GM12878 (cell line): Measurements from ENCODE around the gene ATP5F1B.

ENCODE experiments used
- BRCA1 ChIP-seq: IDR thresholded peaks from 2 replicates; pipeline ENCODE4 v1.6.1; 2011; ENCODE audit warnings: low read depth, low read length, improper control_type of control experiment
- EZH2 ChIP-seq: IDR thresholded peaks from 2 replicates; pipeline ENCODE4 v1.6.1; 2012; ENCODE audit warnings: low read depth, mild to moderate bottlenecking, control low read depth, inconsistent platforms, low read length, borderline replicate concordance; ENCODE audit not compliant: control insufficient read depth
- MLLT1 ChIP-seq: fragments of 450-650 bp; IDR thresholded peaks from 2 replicates; pipeline ENCODE4 v1.6.1; 2016; ENCODE audit warnings: mild to moderate bottlenecking
- RAD21 ChIP-seq: IDR thresholded peaks from 2 replicates; pipeline ENCODE4 v1.6.1; 2011; ENCODE audit warnings: mild to moderate bottlenecking, low read depth, low read length, moderate library complexity; ENCODE audit not compliant: insufficient read depth
- TARDBP ChIP-seq: IDR thresholded peaks from 2 replicates; pipeline ENCODE4 v1.6.1; 2016; ENCODE audit warnings: borderline replicate concordance
- TF ChIP-seq, protein P1 (sequence below): fragments of 450-650 bp; IDR thresholded peaks from 2 replicates; pipeline ENCODE4 v1.6.1; 2018; ENCODE audit warnings: mild to moderate bottlenecking, low read depth, moderate library complexity; ENCODE audit not compliant: partially characterized antibody
- TF ChIP-seq, protein P2 (sequence below): IDR thresholded peaks from 2 replicates; pipeline ENCODE4 v1.6.1; 2012; ENCODE audit warnings: low read depth, low read length, improper control_type of control experiment

- TF ChIP-seq TARDBP = no peak
- TF ChIP-seq EZH2 = no peak
- TF ChIP-seq, protein P1, sequence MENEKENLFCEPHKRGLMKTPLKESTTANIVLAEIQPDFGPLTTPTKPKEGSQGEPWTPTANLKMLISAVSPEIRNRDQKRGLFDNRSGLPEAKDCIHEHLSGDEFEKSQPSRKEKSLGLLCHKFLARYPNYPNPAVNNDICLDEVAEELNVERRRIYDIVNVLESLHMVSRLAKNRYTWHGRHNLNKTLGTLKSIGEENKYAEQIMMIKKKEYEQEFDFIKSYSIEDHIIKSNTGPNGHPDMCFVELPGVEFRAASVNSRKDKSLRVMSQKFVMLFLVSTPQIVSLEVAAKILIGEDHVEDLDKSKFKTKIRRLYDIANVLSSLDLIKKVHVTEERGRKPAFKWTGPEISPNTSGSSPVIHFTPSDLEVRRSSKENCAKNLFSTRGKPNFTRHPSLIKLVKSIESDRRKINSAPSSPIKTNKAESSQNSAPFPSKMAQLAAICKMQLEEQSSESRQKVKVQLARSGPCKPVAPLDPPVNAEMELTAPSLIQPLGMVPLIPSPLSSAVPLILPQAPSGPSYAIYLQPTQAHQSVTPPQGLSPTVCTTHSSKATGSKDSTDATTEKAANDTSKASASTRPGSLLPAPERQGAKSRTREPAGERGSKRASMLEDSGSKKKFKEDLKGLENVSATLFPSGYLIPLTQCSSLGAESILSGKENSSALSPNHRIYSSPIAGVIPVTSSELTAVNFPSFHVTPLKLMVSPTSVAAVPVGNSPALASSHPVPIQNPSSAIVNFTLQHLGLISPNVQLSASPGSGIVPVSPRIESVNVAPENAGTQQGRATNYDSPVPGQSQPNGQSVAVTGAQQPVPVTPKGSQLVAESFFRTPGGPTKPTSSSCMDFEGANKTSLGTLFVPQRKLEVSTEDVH = no peak
- TF ChIP-seq, protein P2, sequence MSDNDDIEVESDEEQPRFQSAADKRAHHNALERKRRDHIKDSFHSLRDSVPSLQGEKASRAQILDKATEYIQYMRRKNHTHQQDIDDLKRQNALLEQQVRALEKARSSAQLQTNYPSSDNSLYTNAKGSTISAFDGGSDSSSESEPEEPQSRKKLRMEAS = no peak
- no peak for TF ChIP-seq RAD21
- no peak for TF ChIP-seq MLLT1
- no peak for TF ChIP-seq BRCA1
Observed at GRCh38 chr12:56641219-56641618, 4.6 kb downstream of the ATP5F1B start.
